Activated naive CD4-positive, alpha-beta T cell treated with anti-CD3 and anti-CD28 coated beads, Interleukin-2, amount 50 U/mL, for 24 hours (primary cell): ENCODE results near the gene SLX9.
A peak's percentile ranks its signal among the peaks of the same experiment; 100 is the strongest.

ENCODE experiments used
- H3K27ac Mint-ChIP-seq: one replicate; pipeline ENCODE4 v1.8.0; 2021; ENCODE audit warnings: mild to moderate bottlenecking, mixed read lengths
- H3K27me3 Mint-ChIP-seq: one replicate; pipeline ENCODE4 v1.8.0; 2021; ENCODE audit warnings: mixed read lengths
- H3K36me3 Mint-ChIP-seq: one replicate; pipeline ENCODE4 v1.8.0; 2021; ENCODE audit warnings: mixed read lengths
- H3K4me1 Mint-ChIP-seq: one replicate; pipeline ENCODE4 v1.8.0; 2021; ENCODE audit warnings: mixed read lengths
- H3K4me3 Mint-ChIP-seq: one replicate; pipeline ENCODE4 v1.8.0; 2021; ENCODE audit warnings: mild to moderate bottlenecking, mixed read lengths
- H3K9me3 Mint-ChIP-seq: one replicate; pipeline ENCODE4 v1.8.0; 2021; ENCODE audit warnings: mixed read lengths

SLX9 gene

GRCh38 chr21:44943005-44943685 is 3.3 kb downstream of the SLX9 start:
- no peaks in the 10 kb centered on the region for H3K9me3 Mint-ChIP-seq
- peaks cover 5% of the 10 kb centered on the region for H3K36me3 Mint-ChIP-seq
- no peak overlapping the region for H3K27ac Mint-ChIP-seq
- peak overlapping the region; percentile 15 for H3K4me3 Mint-ChIP-seq
- no peaks in the 10 kb centered on the region for H3K27me3 Mint-ChIP-seq
- H3K4me1 Mint-ChIP-seq, result peaks cover 55% of the 10 kb centered on the region

DNA sequence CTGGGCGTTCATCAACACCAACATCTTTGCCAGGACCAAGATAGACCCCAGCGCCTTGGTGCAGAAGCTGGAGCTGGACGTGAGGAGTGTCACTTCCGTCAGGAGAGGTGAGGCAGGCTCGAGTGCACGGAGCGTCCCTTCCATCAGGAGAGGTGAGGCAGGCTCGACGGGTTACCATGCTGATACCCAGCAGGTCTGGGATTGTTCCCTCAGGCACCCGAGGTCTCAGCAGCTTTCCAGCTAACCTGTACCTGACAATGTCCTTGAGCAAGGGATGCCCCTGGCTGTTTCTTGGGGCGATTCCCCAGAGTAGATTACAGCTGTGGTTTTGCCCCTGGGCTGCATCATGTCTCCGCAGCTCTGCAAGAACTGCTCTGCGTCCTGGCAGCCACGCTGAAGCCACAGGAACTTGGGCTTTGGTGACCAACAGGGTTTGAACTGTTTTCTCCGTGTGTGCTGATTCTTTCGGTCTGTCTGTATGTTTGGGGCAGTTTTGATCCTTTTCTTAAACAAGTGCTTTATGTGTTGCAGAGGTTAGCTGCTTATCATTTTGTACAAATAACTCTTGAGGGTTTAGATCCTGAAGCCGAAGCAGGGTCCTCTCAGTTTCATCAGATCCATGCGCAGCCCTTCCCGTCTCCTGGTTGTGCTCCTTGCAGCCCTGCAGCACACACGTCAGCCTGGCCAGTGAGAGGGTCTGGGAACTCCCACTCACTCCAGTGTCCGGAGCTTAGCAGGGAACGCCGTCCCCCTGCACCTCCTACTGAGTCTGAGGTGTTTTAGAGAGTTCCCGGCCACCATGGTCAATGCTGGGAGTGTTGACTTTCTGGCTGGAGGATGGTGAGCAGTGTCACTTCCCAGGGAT is 4.1 kb downstream of the SLX9 start:
- H3K9me3 Mint-ChIP-seq, result no peaks in the 10 kb centered on the region
- H3K27ac Mint-ChIP-seq, result no peak overlapping the region
- H3K27me3 Mint-ChIP-seq, result no peaks in the 10 kb centered on the region
- H3K4me3 Mint-ChIP-seq, result no peak overlapping the region
- H3K36me3 Mint-ChIP-seq, result peaks cover 5% of the 10 kb centered on the region
- peaks cover 54% of the 10 kb centered on the region for H3K4me1 Mint-ChIP-seq

GRCh38 chr21:44944596-44944995 is 4.8 kb downstream of the SLX9 start:
- no peaks in the 10 kb centered on the region for H3K27me3 Mint-ChIP-seq
- peaks cover 49% of the 10 kb centered on the region for H3K4me1 Mint-ChIP-seq
- no peak overlapping the region for H3K27ac Mint-ChIP-seq
- H3K36me3 Mint-ChIP-seq, result peaks cover 5% of the 10 kb centered on the region
- no peak overlapping the region for H3K4me3 Mint-ChIP-seq
- H3K9me3 Mint-ChIP-seq, result no peaks in the 10 kb centered on the region

DNA sequence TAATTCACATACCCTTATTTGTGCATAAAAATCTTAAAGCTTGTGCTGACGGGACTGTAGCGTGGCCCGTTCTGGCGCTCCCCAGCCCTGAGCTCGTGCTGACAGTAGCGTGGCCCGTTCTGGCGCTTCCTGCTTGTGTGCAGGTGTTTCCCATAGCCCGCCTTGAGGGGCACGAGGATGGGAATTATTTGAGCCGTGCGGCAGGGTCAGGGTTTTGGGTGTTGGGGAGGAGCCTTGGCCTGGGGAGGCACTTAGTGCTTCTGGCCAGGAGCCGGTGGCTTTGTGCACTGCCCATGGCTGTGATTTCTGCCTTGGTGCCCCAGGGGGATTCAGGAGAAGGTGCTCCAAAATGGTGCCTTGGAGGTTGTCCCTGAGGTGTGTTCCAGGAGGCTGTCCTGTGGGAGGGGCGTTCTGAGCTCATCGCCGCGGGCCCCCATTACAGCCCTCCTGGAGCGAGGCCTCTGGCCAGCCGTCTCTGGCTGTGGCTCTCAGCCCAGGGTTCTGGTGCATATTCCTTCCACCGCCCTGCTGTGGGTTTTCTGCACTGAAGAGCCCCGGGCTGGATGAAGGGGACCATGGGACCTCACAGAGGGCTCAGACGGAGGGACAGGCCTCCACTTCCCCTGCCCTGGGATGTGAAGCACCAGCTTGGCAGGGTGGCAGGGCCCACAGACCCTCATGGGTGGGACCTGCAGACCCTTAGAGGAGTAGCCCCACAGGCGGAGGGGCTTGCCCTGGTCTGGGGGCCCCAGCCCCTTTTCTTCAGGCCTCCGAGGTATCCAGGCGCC is 6.6 kb downstream of the SLX9 start:
- Mint-ChIP-seq H3K27ac (no peak overlapping the region), H3K4me3 (no peak overlapping the region), H3K9me3 (no peaks in the 10 kb centered on the region), H3K27me3 (no peaks in the 10 kb centered on the region), H3K36me3 (peaks cover 5% of the 10 kb centered on the region), H3K4me1 (peaks cover 45% of the 10 kb centered on the region)

DNA sequence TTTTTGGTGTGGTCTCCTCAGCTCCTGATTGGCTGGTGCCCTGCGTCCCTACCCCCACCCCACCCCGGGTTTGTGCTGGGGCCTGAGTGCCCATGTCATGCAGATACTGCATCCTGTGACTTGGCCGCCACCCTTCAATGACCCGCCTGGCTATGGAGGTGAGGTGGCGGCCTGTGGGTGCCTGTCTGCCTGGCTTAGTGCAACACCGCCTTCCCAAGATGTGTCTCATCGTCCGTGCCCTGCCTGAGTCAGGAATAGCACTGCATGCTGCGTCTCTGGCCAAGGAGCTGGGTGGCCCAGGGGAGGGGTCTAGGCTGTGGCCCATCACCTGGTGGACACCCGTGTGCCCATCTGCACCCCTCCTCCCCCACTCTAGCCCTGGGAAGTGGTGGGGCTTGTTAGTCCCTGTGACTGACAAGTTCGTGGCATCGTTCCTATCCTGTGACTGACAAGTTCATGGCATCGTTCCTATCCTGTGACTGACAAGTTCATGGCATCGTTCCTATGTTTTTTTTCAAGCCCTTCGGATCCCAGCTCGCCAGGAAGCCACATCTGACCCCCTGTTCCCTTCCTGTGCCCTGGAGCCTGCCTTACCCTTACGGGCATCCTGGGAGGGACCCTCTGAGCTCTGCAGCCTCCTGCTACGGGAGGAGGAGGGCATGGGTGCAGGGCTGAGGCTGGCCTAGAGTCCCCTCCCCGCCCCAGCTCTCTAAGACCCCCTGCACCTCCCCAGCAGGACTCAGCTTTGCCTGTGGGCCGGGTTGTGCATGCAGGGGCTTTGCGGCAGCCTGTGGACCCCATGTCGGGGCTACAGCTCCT is 7.5 kb downstream of the SLX9 start:
- H3K4me1 Mint-ChIP-seq, result peaks cover 36% of the 10 kb centered on the region
- no peak overlapping the region for H3K4me3 Mint-ChIP-seq
- no peaks in the 10 kb centered on the region for H3K27me3 Mint-ChIP-seq
- peaks cover 4% of the 10 kb centered on the region for H3K36me3 Mint-ChIP-seq
- H3K9me3 Mint-ChIP-seq, result no peaks in the 10 kb centered on the region
- no peak overlapping the region for H3K27ac Mint-ChIP-seq

DNA sequence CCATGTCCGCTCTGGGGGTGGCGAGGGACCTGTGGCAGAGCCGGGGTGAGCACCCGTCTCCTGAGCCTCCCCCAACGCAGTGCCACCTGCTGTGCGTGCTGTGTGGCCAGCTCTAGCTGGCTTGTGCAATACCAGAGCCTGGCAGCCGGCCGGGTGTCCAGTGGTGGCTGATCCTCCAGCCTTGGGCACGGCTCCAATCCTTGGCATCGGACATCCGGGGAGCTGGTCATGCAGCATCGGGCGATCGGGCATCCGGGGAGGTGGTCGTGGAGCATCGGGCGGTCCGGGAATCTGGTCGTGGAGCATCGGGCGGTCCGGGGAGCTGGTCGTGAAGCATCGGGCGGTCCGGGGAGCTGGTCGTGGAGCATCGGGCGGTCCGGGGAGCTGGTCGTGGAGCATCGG is 8.1 kb downstream of the SLX9 start:
- H3K27ac Mint-ChIP-seq, result no peak overlapping the region
- no peaks in the 10 kb centered on the region for H3K9me3 Mint-ChIP-seq
- peaks cover 30% of the 10 kb centered on the region for H3K4me1 Mint-ChIP-seq
- H3K36me3 Mint-ChIP-seq, result peaks cover 2% of the 10 kb centered on the region
- H3K27me3 Mint-ChIP-seq, result no peaks in the 10 kb centered on the region
- no peak overlapping the region for H3K4me3 Mint-ChIP-seq

DNA sequence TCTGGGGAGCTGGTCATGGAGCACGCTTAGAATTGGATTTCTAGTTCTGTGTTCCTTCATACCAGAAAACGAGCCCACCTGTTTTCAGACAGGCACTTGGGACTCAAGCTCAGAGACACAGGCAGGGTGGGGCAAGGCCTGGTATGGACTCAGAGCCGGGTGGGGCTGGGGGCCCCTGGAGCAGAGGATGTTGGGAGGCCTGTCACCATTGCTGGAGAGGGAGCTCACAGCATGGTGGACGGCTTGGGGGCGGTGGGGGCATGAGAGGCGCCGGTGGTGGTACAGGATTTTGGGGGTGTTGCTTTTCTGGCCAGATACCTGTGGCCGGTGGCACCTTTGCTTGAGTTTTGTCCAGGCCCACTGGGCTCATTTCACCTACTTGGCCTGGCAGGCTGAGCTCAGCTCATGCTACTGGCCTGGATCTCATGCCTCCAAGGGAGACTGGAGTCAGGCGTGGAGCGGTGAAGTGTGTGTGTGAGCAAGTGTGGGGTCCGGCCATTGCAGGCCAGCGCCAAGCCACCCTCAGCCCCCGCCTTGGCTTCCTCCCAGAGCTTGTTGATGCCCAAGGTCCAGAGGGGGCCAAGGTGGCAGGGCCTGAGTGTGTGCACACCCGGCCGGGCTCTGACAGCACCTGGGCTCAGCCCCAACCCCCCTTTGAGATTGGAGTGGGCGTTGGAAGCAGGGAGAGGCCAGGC is 8.7 kb downstream of the SLX9 start:
- no peak overlapping the region for H3K4me3 Mint-ChIP-seq
- no peak overlapping the region for H3K27ac Mint-ChIP-seq
- peaks cover 2% of the 10 kb centered on the region for H3K36me3 Mint-ChIP-seq
- H3K27me3 Mint-ChIP-seq, result no peaks in the 10 kb centered on the region
- H3K4me1 Mint-ChIP-seq, result peaks cover 27% of the 10 kb centered on the region
- H3K9me3 Mint-ChIP-seq, result no peaks in the 10 kb centered on the region

- H3K27me3 Mint-ChIP-seq, result no peaks in the 10 kb centered on the region
- no peak overlapping the region for H3K4me3 Mint-ChIP-seq
- peaks cover 24% of the 10 kb centered on the region for H3K4me1 Mint-ChIP-seq
- no peaks in the 10 kb centered on the region for H3K9me3 Mint-ChIP-seq
- no peak overlapping the region for H3K27ac Mint-ChIP-seq
- H3K36me3 Mint-ChIP-seq, result peaks cover 2% of the 10 kb centered on the region
Observed at GRCh38 chr21:44949161-44949778, 9.4 kb downstream of the SLX9 start.

- Mint-ChIP-seq H3K4me3 (no peak overlapping the region), H3K27ac (no peak overlapping the region), H3K27me3 (no peaks in the 10 kb centered on the region), H3K4me1 (peaks cover 19% of the 10 kb centered on the region), H3K36me3 (peaks cover 2% of the 10 kb centered on the region), H3K9me3 (no peaks in the 10 kb centered on the region)
Observed at GRCh38 chr21:44949779-44950198, 10.0 kb downstream of the SLX9 start.

DNA sequence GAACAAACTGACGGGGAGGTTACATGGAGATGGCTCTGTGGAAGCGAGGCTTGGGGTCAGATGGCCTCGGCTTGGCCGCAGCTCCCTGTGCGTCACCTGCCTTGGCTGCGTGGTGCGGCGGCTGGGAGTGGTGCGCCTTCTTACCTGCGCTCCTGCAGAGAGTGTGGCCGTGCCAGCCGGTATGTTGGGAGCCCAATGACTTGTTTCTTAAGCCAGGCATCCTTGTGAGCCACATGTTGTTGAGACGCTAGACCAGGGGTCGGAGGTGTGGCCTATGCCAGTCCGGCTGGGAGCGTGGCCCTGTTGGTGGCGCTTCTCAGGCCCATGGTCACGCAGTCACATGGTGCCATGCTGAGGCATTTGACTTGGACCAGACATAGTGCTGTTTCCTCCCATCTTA is 10.5 kb downstream of the SLX9 start:
- Mint-ChIP-seq H3K27ac (no peak overlapping the region), H3K9me3 (no peaks in the 10 kb centered on the region), H3K27me3 (no peaks in the 10 kb centered on the region), H3K4me3 (no peak overlapping the region), H3K36me3 (peaks cover 1% of the 10 kb centered on the region), H3K4me1 (peaks cover 16% of the 10 kb centered on the region)

DNA sequence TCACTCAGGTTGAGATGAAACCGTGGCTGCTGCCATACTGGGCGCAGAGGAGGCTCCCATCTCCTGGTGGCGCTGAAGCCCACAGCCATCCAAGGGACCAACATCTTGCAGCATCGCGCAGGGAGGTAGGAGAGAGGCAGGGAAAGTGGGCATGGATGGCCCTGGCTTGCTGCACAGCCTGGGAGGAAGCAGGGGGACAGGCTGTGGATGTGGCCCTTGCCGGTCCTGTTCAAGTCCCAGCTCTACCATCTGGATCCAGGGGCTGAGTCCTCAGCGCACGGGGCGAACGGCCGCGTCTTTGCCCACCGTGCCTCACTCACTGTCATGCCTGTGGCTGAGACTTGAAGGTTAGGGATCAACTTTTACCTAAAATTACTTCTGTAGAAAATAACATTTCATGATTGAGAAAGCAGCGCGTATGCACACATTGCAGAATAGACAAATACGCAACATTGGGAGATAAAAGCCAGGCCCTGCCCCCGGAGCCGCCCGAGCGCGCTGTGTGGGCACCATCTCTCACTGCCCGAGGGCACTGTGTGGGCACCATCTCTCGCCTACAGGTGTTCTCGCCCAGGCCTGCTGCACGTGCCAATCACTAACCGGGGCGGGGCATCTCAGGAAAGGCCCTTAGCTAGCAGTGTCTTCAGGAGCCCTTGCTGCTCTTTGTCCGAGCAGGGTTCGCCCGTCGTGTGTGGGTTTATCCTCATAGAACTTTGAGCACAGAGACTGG is 11.5 kb downstream of the SLX9 start:
- H3K4me1 Mint-ChIP-seq, result peaks cover 16% of the 10 kb centered on the region
- H3K27me3 Mint-ChIP-seq, result no peaks in the 10 kb centered on the region
- H3K4me3 Mint-ChIP-seq, result no peak overlapping the region
- no peak overlapping the region for H3K27ac Mint-ChIP-seq
- no peaks in the 10 kb centered on the region for H3K9me3 Mint-ChIP-seq
- H3K36me3 Mint-ChIP-seq, result peaks cover 4% of the 10 kb centered on the region

GRCh38 chr21:44952116-44952928 is 12.5 kb downstream of the SLX9 start:
- Mint-ChIP-seq H3K9me3 (no peaks in the 10 kb centered on the region), H3K36me3 (peaks cover 4% of the 10 kb centered on the region), H3K27me3 (no peaks in the 10 kb centered on the region), H3K4me3 (no peak overlapping the region), H3K4me1 (peaks cover 16% of the 10 kb centered on the region), H3K27ac (no peak overlapping the region)

- H3K36me3 Mint-ChIP-seq, result peaks cover 4% of the 10 kb centered on the region
- H3K4me1 Mint-ChIP-seq, result peaks cover 16% of the 10 kb centered on the region
- no peaks in the 10 kb centered on the region for H3K9me3 Mint-ChIP-seq
- no peak overlapping the region for H3K27ac Mint-ChIP-seq
- no peaks in the 10 kb centered on the region for H3K27me3 Mint-ChIP-seq
- H3K4me3 Mint-ChIP-seq, result no peak overlapping the region
Observed at GRCh38 chr21:44952929-44953627, 13.2 kb downstream of the SLX9 start.
